Measurements from ENCODE around the gene KRT38. TPM values are rescaled to one million over a fixed set of nuclear protein-coding genes. Genes with fewer than 3 reads are reported as not detected.

Gene KRT38
- total and polyA plus RNA-seq, 9 donors = not detected

- peaks cover 3% of the 10 kb centered on the region for H3K4me1 ChIP-seq (ENCODE audit: insufficient read depth)
- no peaks in the 10 kb centered on the region for H3K9me3 ChIP-seq
- no peaks in the 10 kb centered on the region for H3K27me3 ChIP-seq
- TF ChIP-seq EP300 (IDR thresholded peaks at IDR 0.05) (no peak), CTCF (IDR thresholded peaks at IDR 0.05) (no peak), POLR2A (IDR thresholded peaks at IDR 0.05) (no peak)
- H3K36me3 ChIP-seq = no peaks in the 10 kb centered on the region
- peak in 1 of 5 donors; percentile 19 for DNase-seq
- intact Hi-C loops (cut with DNase I) = no loop called here
- 87 to 90% (median 89%) methylated on average over 8 of the region's 8 CpGs for WGBS, 3 donors
- no peak overlapping the region for H3K4me3 ChIP-seq
- no peak overlapping the region for H3K27ac ChIP-seq
Measured at GRCh38 chr17:41484920-41485904, 44.4 kb upstream of the KRT38 start.

GRCh38 chr17:41483991-41484826 is 43.4 kb upstream of the KRT38 start:
- no peaks in the 10 kb centered on the region for H3K9me3 ChIP-seq
- DNase-seq = no peak
- 71 to 77% (median 71%) methylated on average over 7 of the region's 7 CpGs for WGBS, 3 donors
- no peaks in the 10 kb centered on the region for H3K27me3 ChIP-seq
- no peak overlapping the region for H3K4me3 ChIP-seq
- no peak for TF ChIP-seq CTCF (IDR thresholded peaks at IDR 0.05)
- no peak for TF ChIP-seq POLR2A (IDR thresholded peaks at IDR 0.05)
- TF ChIP-seq EP300 (IDR thresholded peaks at IDR 0.05) = no peak
- H3K27ac ChIP-seq = no peak overlapping the region
- H3K4me1 ChIP-seq (ENCODE audit: insufficient read depth) = peaks cover 3% of the 10 kb centered on the region
- intact Hi-C loops (cut with DNase I) = no loop called here
- no peaks in the 10 kb centered on the region for H3K36me3 ChIP-seq

- H3K4me3 ChIP-seq = no peak overlapping the region
- no peaks in the 10 kb centered on the region for H3K27me3 ChIP-seq
- H3K4me1 ChIP-seq (ENCODE audit: insufficient read depth) = peaks cover 3% of the 10 kb centered on the region
- H3K36me3 ChIP-seq = no peaks in the 10 kb centered on the region
- H3K9me3 ChIP-seq = no peaks in the 10 kb centered on the region
- DNase-seq = no peak
- TF ChIP-seq CTCF (IDR thresholded peaks at IDR 0.05) (no peak), EP300 (IDR thresholded peaks at IDR 0.05) (no peak)
- H3K27ac ChIP-seq = no peak overlapping the region
- intact Hi-C loops (cut with DNase I) = no loop called here
- WGBS, 3 donors = 29 to 54% (median 51%) methylated on average over 9 of the region's 9 CpGs
Measured at GRCh38 chr17:41483531-41483930, 42.7 kb upstream of the KRT38 start.

- Histone ChIP-seq H3K4me1 (ENCODE audit: insufficient read depth) (peaks cover 7% of the 10 kb centered on the region), H3K36me3 (no peaks in the 10 kb centered on the region), H3K27ac (no peak within 1 kb of the TSS), H3K4me3 (no peak within 1 kb of the TSS), H3K27me3 (no peaks in the 10 kb centered on the region), H3K9me3 (no peaks in the 10 kb centered on the region)
- 96 to 98% (median 97%) methylated on average over 2 of the region's 2 CpGs for WGBS, 3 donors
- DNase-seq = no peak
- TF ChIP-seq CTCF (IDR thresholded peaks at IDR 0.05) (no peak), EP300 (IDR thresholded peaks at IDR 0.05) (no peak)
- intact Hi-C loops (cut with DNase I) = no loop called here
Measured at GRCh38 chr17:41481036-41481435, 40.3 kb upstream of the KRT38 start, which contains the start of gene KRT35. TSS of gene KRT35 (minus strand) at chr17:41481151. CDS start at chr17:41481097, 54 bp downstream.

Measured in ovary (tissue), 9 donors.